GM12878 (cell line): Measurements from ENCODE around the gene ORC1. TPM values are rescaled to one million over a fixed set of nuclear protein-coding genes. Genes with fewer than 3 reads are reported as not detected.

Experiments used
- ATAC-seq: fragments of 200-7000 bp; cut with Tn5 transposase; 3 replicates; pipeline ENCODE4 v1.9.1; 2020; ENCODE audit warnings: mild to moderate bottlenecking, moderate library complexity
- BruUV-seq: library from RNA; stranded (reverse); fragments of 400-500 nt; replicated peaks from 2 replicates; lab custom pipeline; 2021; lab: Mats Ljungman, UMichigan
- CTCF ChIA-PET: fragments of 300-600 bp; sonication (Branson Sonifier 250); formaldehyde crosslinking; extraction: SDS; loops from one replicate; lab custom pipeline; 2021; ENCODE audit warnings: inconsistent platforms; lab: Yijun Ruan, JAX
- POLR2A ChIA-PET: fragments of 350-600 bp; formaldehyde crosslinking; extraction: SDS; loops from one replicate; lab custom pipeline; 2021; ENCODE audit warnings: inconsistent platforms; lab: Charles Lee
- RAD21 ChIA-PET: fragments of 300-600 bp; sonication (Branson Sonifier 250); formaldehyde crosslinking; loops from one replicate; lab custom pipeline; 2023; ENCODE audit warnings: antibody characterized with exemption; ENCODE audit not compliant: unreplicated experiment; lab: Charles Lee
- SMC1A ChIA-PET: fragments of 300-600 bp; sonication (Branson Sonifier 250); formaldehyde crosslinking; loops from one replicate; lab custom pipeline; 2023; ENCODE audit not compliant: unreplicated experiment, uncharacterized antibody; lab: Charles Lee
- DNase-seq: peaks from one replicate; pipeline ENCODE4 v3.0.0-alpha.2; 2011; ENCODE audit warnings: low read depth, low spot score
- FAIRE-seq: peaks from 3 replicates; lab custom pipeline; 2011; peaks lifted over from hg19 to GRCh38; lab: Jason Lieb, UNC
- H2AFZ ChIP-seq: 2 replicates; pipeline ENCODE4 v1.6.0; 2011; ENCODE audit warnings: low read depth, low read length, control low read depth; ENCODE audit not compliant: control insufficient read depth
- H3K27ac ChIP-seq: 2 replicates; pipeline ENCODE4 v1.5.1; 2011; ENCODE audit warnings: control low read depth; ENCODE audit not compliant: control insufficient read depth, insufficient read depth
- H3K27me3 ChIP-seq, 2 experiments: replicated peaks in 1 of 2; 2 replicates each; pipeline versions ENCODE4 v1.6.0 to v1.6.1; 2011; ENCODE audit warnings: low read length in 1 of 2; ENCODE audit not compliant: control insufficient read depth in 2 of 2, insufficient read depth in 2 of 2
- H3K36me3 ChIP-seq, 2 experiments: 2 replicates each; pipeline ENCODE4 v1.5.1; 2011; ENCODE audit warnings: low read length in 1 of 2; ENCODE audit not compliant: control insufficient read depth in 2 of 2, insufficient read depth in 2 of 2
- H3K4me1 ChIP-seq: 2 replicates; pipeline ENCODE4 v1.6.1; 2011; ENCODE audit warnings: mild to moderate bottlenecking, low read length, moderate library complexity, mixed read lengths; ENCODE audit not compliant: control insufficient read depth, insufficient read depth
- H3K4me2 ChIP-seq: 2 replicates; pipeline ENCODE4 v1.6.0; 2011; ENCODE audit warnings: control low read depth; ENCODE audit not compliant: control insufficient read depth, insufficient read depth
- H3K4me3 ChIP-seq: fragments of 200-600 bp; sonication (generic); 2 replicates; pipeline ENCODE4 v1.5.1; 2016
- H3K79me2 ChIP-seq: 2 replicates; pipeline ENCODE4 v1.6.0; 2011; ENCODE audit warnings: low read length; ENCODE audit not compliant: control insufficient read depth, insufficient read depth
- H3K9ac ChIP-seq: 2 replicates; pipeline ENCODE4 v1.8.0; 2011; ENCODE audit warnings: low read length, control low read depth, mixed read lengths; ENCODE audit not compliant: control insufficient read depth, insufficient read depth
- H3K9me3 ChIP-seq: replicated peaks from 3 replicates; pipeline ENCODE4 v1.5.1; 2011; ENCODE audit warnings: mild to moderate bottlenecking, low read length; ENCODE audit not compliant: control insufficient read depth, insufficient read depth
- H4K20me1 ChIP-seq: 2 replicates; pipeline ENCODE4 v1.6.0; 2011; ENCODE audit not compliant: control insufficient read depth, insufficient read depth
- CBFB ChIP-seq: IDR thresholded peaks from 2 replicates; pipeline ENCODE4 v1.6.1; 2016; ENCODE audit warnings: antibody characterized with exemption, low read depth
- CBX3 ChIP-seq: fragments of 200-600 bp; sonication (generic); IDR thresholded peaks from 2 replicates; pipeline ENCODE4 v1.6.1; 2016; ENCODE audit warnings: low read depth, borderline replicate concordance
- E4F1 ChIP-seq: fragments of 450-650 bp; IDR thresholded peaks from 2 replicates; pipeline ENCODE4 v1.6.1; 2018; ENCODE audit warnings: borderline replicate concordance, mild to moderate bottlenecking; ENCODE audit not compliant: partially characterized antibody
- EP300 ChIP-seq, 2 experiments: fragments of 150-350 bp in 1 of 2; IDR thresholded peaks; 2 replicates each; pipeline ENCODE4 v1.6.1; 2011 to 2012; ENCODE audit warnings: low read depth in 2 of 2, low read length in 2 of 2, borderline replicate concordance in 1 of 2, improper control_type of control experiment in 1 of 2, inconsistent platforms in 1 of 2; ENCODE audit not compliant: control insufficient read depth in 1 of 2
- IKZF1 ChIP-seq: fragments of 450-650 bp; conservative IDR thresholded peaks from 2 replicates; pipeline ENCODE4 v1.6.1; 2017; ENCODE audit warnings: antibody characterized with exemption, mild to moderate bottlenecking
- KDM1A ChIP-seq: fragments of 200-600 bp; sonication (generic); IDR thresholded peaks from 2 replicates; pipeline ENCODE4 v1.6.1; 2016; ENCODE audit warnings: borderline replicate concordance
- MTA3 ChIP-seq: IDR thresholded peaks from 2 replicates; pipeline ENCODE4 v1.6.1; 2012; ENCODE audit warnings: low read length, inconsistent platforms, borderline replicate concordance
- MXI1 ChIP-seq: fragments of 150-350 bp; IDR thresholded peaks from 2 replicates; pipeline ENCODE4 v1.6.1; 2011; ENCODE audit warnings: low read depth, mild to moderate bottlenecking, inconsistent platforms, low read length, improper control_type of control experiment
- NFIC ChIP-seq: IDR thresholded peaks from 2 replicates; pipeline ENCODE4 v1.6.1; 2012; ENCODE audit warnings: low read depth, mild to moderate bottlenecking, inconsistent platforms, low read length, moderate library complexity
- PAX5 ChIP-seq: IDR thresholded peaks from 2 replicates; pipeline ENCODE4 v1.6.1; 2011; ENCODE audit warnings: low read depth, low read length, borderline replicate concordance
- YY1 ChIP-seq: IDR thresholded peaks from 2 replicates; pipeline ENCODE4 v1.6.1; 2011; ENCODE audit warnings: low read depth, mild to moderate bottlenecking, low read length
- ZZZ3 ChIP-seq: IDR thresholded peaks from 2 replicates; pipeline ENCODE4 v1.6.1; 2011; ENCODE audit warnings: low read depth; ENCODE audit not compliant: control insufficient read depth, insufficient read length
- WGBS: methylation state at CpG from one replicate; pipeline ENCODE4 v1.1.6; 2016; ENCODE audit warnings: low lambda C conversion rate; ENCODE audit not compliant: insufficient replicate concordance, insufficient coverage; ENCODE audit errors: missing lambda C conversion rate; 5-methylcytosine and 5-hydroxymethylcytosine counted together
- in situ Hi-C: fragments of 300-500 bp; cut with MboI; formaldehyde crosslinking; loops from 9 replicates; pipeline ENCODE4 v1.14.3; 2018; ENCODE audit warnings: mixed read lengths
- intact Hi-C: fragments of 100-400 bp; cut with micrococcal nuclease; formaldehyde crosslinking; loops from one replicate; pipeline ENCODE4 v1.14.2; 2022; ENCODE audit not compliant: unreplicated experiment
- polyA plus RNA-seq, 11 experiments: library from polyadenylated mRNA; depleted of rRNA in 4 of 11; unstranded in 6 of 11; stranded (reverse) in 5 of 11; fragments of >200 nt; fragmentation: Nextera tagmentation in 4 of 11; fragmentation: Illumina TruSeq in 1 of 11; extraction: Ambion mirVana in 4 of 11; extraction: Trizol in 1 of 11; gene quantifications; 1 replicate in 1 of 11; 2 replicates in 10 of 11; pipeline versions ENCODE4 v1.2.1 to v1.2.3, GENCODE V29; 2011 to 2016; ENCODE audit warnings: inconsistent platforms in 2 of 11, missing spikeins in 2 of 11, low read depth in 1 of 11
- total RNA-seq, 4 experiments: library from RNA; depleted of rRNA in 3 of 4; stranded (reverse); fragments of >200 nt in 3 of 4; fragmentation: Illumina TruSeq in 1 of 4; extraction: Trizol in 1 of 4; gene quantifications; 2 replicates each; pipeline versions ENCODE4 v1.2.1 to v1.2.3, GENCODE V29; 2013 to 2021
- TF ChIP-seq, protein P1 (sequence below): IDR thresholded peaks from 2 replicates; pipeline ENCODE4 v1.6.1; 2011; ENCODE audit warnings: low read depth, low read length, improper control_type of control experiment, borderline replicate concordance
- TF ChIP-seq, protein P2 (sequence below): fragments of 450-650 bp; IDR thresholded peaks from 2 replicates; pipeline ENCODE4 v1.6.1; 2017; ENCODE audit warnings: low read depth, mild to moderate bottlenecking, moderate library complexity
- TF ChIP-seq, protein P3 (sequence below), 3 experiments: IDR thresholded peaks in 2 of 3; conservative IDR thresholded peaks in 1 of 3; 2 replicates each; pipeline ENCODE4 v1.5.1; 2011; ENCODE audit warnings: low read depth in 3 of 3, low read length in 3 of 3, mild to moderate bottlenecking in 3 of 3, control low read depth in 2 of 3, moderate library complexity in 2 of 3, inconsistent platforms in 1 of 3, mixed read lengths in 1 of 3; ENCODE audit not compliant: control insufficient read depth in 2 of 3, insufficient read depth in 1 of 3; ENCODE audit errors: extremely low read depth in 1 of 3
- TF ChIP-seq, protein P4 (sequence below): fragments of 150-350 bp; IDR thresholded peaks from 2 replicates; pipeline ENCODE4 v1.6.1; 2014; ENCODE audit warnings: mild to moderate bottlenecking, low read depth, low read length

Gene ORC1
- total and polyA plus RNA-seq, 10 of the 15 experiments (the other 5 are each of a cell fraction or from before 2014, with no cell fraction given) = 7.7 to 34.6 (median 28.7) TPM

DNA sequence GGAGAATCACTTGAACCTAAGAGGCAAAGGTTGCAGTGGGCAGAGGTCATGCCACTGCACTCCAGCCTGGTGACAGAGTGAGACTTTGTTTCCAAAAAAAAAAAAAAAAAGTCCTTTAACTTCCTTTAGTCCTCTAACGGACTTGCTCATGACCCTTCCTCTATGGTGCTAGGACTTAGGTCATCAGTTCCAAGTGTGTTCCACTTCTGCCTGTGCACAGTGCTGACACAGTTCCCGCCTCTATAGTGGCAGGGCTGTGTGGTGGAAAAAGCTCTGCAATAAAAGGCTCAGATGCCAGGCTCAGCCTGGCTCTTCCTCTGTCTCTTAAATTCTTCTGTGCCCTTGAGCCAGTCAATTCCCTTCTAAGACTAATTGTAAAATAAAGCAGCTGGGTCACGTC, 60.2 kb downstream of the ORC1 start:
- ChIA-PET RAD21 (no interaction called here), SMC1A (no interaction called here), CTCF (interaction anchor here (1.0 kb wide), 1 partner anchor 342 kb away, joined by 3 read pairs; no protein-coding TSS in a partner anchor), POLR2A (interaction anchor here (0.7 kb wide), 1 partner anchor 15 kb away, joined by 4 read pairs; no protein-coding TSS in a partner anchor)
- DNase-seq (no peak), FAIRE-seq (no peak), ATAC-seq (no peak)
- in situ Hi-C loops = no loop called here
- Histone ChIP-seq H2AFZ (no peak overlapping the region), H3K79me2 (no peaks in the 10 kb centered on the region), H3K36me3 (no peaks in the 10 kb centered on the region), H4K20me1 (no peaks in the 10 kb centered on the region), H3K27ac (no peak overlapping the region), H3K9me3 (no peaks in the 10 kb centered on the region), H3K9ac (no peak overlapping the region), H3K4me2 (no peak overlapping the region), H3K4me3 (no peak overlapping the region), H3K27me3 (no peaks in the 10 kb centered on the region), H3K4me1 (no peaks in the 10 kb centered on the region)
- 48% methylated on average over 3 of the region's 3 CpGs for WGBS
- BruUV-seq = no TSS peak
- intact Hi-C loops = no loop called here
- TF ChIP-seq PAX5 (no peak), NFIC (no peak), YY1 (no peak), CBFB (no peak), MXI1 (no peak), IKZF1 (no peak), KDM1A (no peak), EP300 (IDR thresholded peaks at IDR 0.05; ENCODE audit: borderline replicate concordance in 1 of 2, control insufficient read depth in 1 of 2, low read depth in 2 of 2, low read length in 2 of 2) (no peak), ZZZ3 (no peak), CBX3 (no peak), E4F1 (no peak), MTA3 (no peak)
- TF ChIP-seq, protein P1, sequence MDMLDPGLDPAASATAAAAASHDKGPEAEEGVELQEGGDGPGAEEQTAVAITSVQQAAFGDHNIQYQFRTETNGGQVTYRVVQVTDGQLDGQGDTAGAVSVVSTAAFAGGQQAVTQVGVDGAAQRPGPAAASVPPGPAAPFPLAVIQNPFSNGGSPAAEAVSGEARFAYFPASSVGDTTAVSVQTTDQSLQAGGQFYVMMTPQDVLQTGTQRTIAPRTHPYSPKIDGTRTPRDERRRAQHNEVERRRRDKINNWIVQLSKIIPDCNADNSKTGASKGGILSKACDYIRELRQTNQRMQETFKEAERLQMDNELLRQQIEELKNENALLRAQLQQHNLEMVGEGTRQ = no peak
- TF ChIP-seq, protein P2, sequence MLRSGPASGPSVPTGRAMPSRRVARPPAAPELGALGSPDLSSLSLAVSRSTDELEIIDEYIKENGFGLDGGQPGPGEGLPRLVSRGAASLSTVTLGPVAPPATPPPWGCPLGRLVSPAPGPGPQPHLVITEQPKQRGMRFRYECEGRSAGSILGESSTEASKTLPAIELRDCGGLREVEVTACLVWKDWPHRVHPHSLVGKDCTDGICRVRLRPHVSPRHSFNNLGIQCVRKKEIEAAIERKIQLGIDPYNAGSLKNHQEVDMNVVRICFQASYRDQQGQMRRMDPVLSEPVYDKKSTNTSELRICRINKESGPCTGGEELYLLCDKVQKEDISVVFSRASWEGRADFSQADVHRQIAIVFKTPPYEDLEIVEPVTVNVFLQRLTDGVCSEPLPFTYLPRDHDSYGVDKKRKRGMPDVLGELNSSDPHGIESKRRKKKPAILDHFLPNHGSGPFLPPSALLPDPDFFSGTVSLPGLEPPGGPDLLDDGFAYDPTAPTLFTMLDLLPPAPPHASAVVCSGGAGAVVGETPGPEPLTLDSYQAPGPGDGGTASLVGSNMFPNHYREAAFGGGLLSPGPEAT = no peak
- TF ChIP-seq, protein P3, sequence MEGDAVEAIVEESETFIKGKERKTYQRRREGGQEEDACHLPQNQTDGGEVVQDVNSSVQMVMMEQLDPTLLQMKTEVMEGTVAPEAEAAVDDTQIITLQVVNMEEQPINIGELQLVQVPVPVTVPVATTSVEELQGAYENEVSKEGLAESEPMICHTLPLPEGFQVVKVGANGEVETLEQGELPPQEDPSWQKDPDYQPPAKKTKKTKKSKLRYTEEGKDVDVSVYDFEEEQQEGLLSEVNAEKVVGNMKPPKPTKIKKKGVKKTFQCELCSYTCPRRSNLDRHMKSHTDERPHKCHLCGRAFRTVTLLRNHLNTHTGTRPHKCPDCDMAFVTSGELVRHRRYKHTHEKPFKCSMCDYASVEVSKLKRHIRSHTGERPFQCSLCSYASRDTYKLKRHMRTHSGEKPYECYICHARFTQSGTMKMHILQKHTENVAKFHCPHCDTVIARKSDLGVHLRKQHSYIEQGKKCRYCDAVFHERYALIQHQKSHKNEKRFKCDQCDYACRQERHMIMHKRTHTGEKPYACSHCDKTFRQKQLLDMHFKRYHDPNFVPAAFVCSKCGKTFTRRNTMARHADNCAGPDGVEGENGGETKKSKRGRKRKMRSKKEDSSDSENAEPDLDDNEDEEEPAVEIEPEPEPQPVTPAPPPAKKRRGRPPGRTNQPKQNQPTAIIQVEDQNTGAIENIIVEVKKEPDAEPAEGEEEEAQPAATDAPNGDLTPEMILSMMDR (IDR thresholded peaks at IDR 0.05 in 2 of 3, conservative IDR thresholded peaks at IDR 0.05 in 1 of 3; ENCODE audit: control insufficient read depth in 2 of 3, extremely low read depth in 1 of 3, insufficient read depth in 1 of 3, low read depth in 3 of 3, low read length in 3 of 3) = no peak
- TF ChIP-seq, protein P4, sequence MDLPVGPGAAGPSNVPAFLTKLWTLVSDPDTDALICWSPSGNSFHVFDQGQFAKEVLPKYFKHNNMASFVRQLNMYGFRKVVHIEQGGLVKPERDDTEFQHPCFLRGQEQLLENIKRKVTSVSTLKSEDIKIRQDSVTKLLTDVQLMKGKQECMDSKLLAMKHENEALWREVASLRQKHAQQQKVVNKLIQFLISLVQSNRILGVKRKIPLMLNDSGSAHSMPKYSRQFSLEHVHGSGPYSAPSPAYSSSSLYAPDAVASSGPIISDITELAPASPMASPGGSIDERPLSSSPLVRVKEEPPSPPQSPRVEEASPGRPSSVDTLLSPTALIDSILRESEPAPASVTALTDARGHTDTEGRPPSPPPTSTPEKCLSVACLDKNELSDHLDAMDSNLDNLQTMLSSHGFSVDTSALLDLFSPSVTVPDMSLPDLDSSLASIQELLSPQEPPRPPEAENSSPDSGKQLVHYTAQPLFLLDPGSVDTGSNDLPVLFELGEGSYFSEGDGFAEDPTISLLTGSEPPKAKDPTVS = no peak
